Measurements from ENCODE around the gene ETV6. TPM values are rescaled to one million over a fixed set of nuclear protein-coding genes. Genes with fewer than 3 reads are reported as not detected.

Gene ETV6
- polyA plus RNA-seq, 5 donors = 14.3 to 17.6 (median 15.4) TPM

DNA sequence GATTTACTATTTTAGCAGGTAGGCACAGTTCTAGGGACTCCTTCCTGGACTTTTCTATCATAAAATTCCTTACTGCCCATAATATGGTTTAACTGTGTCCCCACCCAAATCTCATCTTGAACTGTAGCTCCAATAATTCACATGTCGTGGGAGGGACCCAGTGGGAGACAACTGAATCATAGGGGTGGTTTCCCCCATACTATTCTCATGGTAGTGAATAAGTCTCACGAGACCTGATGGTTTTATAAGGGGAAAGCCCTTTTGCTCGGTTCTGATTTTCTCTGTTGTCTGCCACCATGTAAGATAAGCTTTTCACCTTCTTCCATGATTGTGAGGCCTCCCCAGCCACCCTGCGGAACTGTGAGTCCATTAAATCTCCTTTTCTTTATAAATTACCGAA, 10.0 kb upstream of the ETV6 start:
- DNase-seq = no peak

DNA sequence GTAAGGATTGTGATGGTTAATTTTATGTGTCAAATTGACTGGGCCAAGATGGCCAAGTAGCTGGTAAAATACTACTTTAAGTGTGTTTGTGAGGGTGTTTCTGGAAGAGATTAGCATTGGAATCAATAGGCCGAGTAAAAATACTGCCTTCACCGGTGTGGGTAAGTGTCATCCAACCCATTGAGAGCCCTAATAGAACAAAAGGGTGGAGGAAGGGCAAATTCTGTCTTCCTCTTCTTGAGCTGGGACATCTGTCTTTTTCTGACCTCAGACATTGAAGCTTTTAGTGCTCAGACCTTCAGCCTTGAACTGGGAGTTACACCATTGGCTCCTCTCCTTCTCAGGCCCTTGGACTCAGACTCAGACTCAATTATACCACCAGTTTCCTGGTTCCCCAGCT, 8.0 kb upstream of the ETV6 start:
- no peak for DNase-seq

GRCh38 chr12:11642785-11643184, 6.7 kb upstream of the ETV6 start:
- DNase-seq = no peak

DNA sequence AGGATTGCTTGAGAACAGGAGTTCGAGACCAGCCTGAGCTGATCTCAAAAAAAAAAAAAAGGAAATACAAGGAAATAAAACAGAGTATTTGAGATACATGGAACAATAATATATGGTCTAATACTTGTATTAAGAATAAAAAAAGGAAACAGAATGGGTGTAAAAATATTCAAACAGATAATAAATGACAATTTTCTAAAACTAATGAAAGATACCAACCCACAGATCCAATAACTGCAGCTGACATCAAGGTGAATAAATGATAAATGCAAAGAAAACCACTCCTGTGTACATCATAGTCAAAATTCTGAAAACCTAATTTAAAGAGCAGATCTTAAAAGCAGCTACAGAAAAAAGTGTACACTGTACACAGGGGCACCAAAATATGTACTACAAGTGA, 4.1 kb upstream of the ETV6 start:
- no peak for DNase-seq

DNA sequence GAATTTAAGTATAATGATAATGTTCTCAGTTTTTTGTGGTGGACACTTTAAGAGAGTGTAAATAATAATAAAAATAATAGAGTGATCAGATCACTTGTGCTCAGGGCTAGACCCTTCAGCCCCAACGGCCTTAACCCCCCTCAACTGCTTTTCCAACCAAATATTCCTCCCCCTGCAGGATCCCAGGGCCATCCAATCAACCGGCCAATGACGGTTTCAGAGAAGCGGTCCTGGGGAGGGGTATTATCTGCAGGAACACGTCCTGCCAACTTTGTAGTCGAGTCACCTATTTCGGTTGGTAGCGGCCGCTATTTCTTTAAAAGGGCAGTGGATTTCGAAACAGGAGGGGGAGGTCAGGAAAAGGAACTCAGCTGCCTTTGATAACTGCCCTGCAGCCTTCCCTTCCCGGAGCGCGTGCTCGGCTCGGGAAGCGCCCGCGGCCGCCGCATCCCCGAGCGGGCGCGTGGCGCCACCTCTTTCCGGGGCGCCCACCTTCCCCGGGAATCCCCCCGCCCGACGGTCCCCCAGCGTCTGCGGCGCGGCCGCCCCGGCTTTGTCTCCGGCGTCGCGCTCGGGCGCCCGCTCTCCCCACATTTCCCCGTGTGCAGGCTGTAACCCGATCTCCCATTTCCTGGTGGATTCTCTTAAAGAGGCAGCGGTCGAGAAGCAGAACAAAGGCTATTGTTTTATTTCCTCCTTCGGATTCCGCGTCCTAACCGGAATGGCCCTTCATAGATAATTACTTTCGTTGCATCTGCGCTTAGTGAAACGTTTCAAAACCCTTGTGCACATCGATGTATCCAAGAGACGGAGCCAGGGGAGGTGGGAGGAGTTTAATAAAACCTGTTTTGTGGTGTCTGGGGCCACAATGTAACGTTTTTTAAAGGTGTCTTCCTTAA, 711 bp upstream of the ETV6 start:
- DNase-seq = peak; percentile 85 to 88

DNA sequence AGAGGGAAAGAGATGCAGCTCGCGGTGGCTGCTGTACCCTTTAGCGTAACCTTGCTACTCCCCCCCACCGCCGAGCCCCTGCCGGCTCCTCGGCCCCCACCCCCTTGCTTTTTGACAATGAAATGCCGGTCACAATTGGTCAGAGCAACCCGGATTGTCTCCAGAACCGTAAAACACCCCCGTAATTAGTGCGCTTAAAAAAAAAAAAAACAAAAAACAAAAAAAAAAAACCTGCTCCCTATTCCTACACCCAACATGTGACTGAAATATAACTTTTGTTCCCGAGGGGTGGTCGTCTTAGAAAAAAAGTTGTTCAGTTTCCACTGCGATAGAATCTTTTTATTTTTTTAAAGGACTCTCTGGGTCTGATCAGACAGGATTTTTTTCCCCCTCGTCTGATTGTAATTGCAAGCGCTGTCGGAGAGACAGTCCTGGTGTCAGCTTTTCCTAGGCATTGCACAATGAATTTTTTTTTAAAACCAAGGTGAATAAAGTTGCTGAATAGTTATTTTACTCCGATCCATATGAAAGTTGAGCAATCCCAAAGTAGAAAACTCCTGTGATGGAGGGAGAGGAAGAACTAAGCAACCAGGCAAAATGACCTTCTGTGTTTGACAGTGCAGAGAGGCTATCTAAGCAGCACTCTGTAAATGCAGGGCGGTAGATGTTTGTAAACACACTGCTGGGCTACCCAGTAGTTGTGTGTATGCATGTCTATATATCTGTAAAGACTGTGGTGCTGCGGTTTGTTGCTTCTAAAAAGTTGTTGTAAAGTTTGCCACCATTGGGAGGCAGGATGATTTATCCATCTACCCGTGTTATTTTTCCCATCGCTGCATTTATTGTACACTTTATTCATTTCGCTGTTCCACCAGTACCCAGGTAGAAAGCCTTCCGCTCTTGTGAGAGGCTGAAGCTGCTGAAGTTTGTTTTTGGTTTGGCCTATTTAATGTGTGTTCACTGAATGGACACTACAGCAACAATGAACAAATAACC, 1.1 kb downstream of the ETV6 start:
- DNase-seq = no peak

DNA sequence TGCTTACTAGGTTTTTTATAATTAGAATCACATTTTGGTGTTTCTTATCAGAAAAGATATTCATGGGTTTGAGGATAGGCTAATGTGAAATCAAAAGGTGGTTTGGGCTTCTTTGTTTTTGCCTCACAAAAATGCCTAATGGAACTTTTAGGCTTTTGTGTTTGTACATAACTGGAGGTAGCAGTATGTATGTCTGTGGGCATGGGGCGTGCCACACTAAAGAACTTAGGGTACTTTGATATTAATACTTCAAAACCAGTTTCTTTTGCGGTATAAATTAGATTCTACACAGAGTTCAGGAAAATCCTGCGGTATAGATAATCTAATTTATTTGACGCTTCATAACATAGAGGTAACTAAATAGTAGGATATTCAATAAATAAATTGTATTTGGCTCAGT, 1.9 kb downstream of the ETV6 start:
- no peak for DNase-seq

- no peak for DNase-seq
Observed at GRCh38 chr12:11651785-11652184, 2.3 kb downstream of the ETV6 start.

GRCh38 chr12:11652351-11653040, 3.0 kb downstream of the ETV6 start:
- DNase-seq = no peak

DNA sequence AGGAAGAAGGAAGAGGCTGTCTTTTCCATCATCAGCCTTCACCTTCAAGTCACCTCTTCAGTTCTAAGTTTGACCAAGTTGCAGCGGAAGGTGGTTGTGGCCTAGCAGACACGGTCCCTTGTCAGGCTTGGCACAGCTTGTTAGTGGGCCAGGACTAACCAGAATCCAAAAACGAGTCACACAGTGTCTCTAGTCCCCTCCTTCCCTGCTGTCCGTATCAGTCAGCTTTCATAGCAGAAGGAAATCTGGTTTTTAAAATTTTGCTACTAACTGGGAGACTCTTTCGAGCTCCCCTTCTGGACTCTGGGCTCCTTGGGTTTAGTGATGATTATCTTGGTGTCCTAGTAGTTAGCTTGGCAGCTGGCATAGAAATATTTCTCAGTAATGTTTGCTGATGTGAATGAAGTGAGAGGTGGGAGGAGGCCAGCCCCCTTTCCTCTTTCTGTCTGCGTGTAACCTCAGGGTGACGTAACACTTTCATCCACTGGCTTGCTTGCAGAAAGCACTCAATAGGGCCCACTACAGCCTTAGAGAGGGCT, 3.8 kb downstream of the ETV6 start:
- DNase-seq = no peak

GRCh38 chr12:11654338-11654737, 4.9 kb downstream of the ETV6 start:
- no peak for DNase-seq

DNA sequence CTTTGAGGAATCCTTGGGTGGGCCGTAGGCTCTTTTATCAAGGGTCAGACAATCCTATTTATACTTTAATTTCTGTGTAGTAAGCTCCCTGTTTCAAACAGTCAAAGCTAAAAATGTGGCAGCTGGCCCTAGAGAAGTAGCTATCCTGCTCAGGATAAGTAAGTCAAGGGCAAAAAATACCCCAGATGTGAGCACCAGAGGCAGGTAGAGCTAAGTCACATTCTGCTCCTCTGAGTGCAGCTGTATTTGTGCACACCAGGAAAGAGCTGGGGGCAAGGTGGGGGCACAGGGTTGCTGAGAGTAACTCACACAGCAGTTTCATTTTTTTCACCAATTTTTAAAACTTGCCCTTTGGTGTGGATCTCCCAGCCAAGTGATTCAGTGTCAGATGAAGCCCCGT, 5.3 kb downstream of the ETV6 start:
- no peak for DNase-seq

GRCh38 chr12:11655842-11656241, 6.4 kb downstream of the ETV6 start:
- DNase-seq = no peak

- DNase-seq = no peak
Observed at GRCh38 chr12:11656550-11656949, 7.1 kb downstream of the ETV6 start.

DNA sequence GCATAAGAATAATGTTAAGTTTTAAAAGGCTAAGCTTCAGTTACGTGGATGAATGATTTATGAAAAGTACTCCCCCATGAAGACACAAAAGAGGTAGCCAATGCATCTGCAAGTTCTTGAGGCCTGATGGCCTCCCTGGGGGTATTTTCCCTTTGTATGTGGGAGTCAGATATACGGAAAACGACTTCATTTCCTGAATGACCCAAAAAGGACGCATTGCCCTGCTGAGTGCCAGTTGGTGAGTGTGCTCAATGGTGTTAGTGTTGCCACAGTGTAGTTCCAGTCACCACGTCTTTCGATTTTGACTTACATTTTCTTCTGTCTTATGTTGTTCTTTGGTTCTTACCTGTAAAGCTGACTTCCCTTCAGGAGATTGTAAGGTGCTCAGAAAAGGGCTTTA, 8.0 kb downstream of the ETV6 start:
- no peak for DNase-seq

GRCh38 chr12:11658791-11659190, 9.3 kb downstream of the ETV6 start:
- DNase-seq = no peak

DNA sequence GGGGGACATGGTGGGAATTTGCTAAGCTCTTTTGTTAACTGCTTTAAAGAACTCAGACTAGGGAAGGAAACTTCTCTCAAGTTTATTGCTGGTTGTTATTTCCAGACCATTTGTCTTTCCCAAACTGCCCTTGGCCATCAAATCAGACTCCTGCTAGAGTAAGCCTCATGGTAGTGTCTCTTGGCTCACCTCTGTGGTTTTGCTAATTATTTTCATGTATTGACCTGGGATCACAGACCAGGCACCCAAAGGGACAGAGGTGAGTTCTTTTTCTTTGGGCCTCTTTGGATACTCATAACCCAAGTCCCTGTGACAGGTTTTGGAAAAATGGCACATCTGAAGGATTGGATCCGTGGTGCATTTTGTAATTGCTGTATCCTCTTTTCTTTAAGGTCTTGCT, 11.2 kb downstream of the ETV6 start:
- no peak for DNase-seq

GRCh38 chr12:11661491-11662089, 12.1 kb downstream of the ETV6 start:
- DNase-seq = no peak

DNA sequence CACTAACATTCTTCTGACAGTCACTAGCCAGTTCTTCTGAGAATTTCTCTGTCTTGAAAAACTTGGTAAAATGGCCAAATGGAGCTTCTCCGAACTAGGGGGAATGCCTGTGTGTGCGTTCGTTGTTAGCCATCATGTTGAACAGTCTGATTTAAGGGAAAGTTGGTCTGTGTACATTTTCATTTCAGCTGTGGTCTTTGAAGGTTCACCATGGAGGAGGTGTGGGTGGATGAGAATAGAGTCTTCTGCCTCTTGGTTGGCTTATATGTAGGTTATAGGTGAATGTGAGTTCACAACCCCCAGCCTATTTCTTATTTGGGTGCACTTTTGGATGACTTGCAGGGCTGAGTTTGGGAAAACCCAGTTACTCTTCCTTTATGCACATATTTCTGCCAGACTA, 12.9 kb downstream of the ETV6 start:
- no peak for DNase-seq

- DNase-seq = no peak
Observed at GRCh38 chr12:11663130-11663529, 13.7 kb downstream of the ETV6 start.

DNA sequence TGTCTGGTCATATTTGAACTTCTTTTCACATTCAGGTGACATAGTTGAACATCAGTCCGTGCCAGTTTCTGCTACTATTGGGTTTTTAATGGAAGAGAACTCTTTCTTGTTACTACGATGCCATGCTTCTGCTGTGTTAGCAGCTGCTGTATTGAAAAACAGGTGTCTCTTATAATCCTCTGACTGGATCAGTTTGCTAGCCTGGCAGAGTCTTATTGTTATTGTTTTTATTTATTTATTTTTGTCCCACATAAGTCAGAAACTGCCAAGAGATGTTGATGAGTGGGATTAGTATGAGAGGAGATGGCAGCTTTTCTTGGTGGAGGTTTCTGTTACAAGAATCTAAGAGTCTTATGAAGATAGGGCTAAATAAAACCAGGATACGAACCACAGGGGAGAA, 14.6 kb downstream of the ETV6 start:
- no peak for DNase-seq
